Activated CD4-positive, CD25-positive, alpha-beta regulatory T cell treated with anti-CD3 and anti-CD28 coated beads, Interleukin-2, amount 50 U/mL, for 72 hours (primary cell): ENCODE results near the gene PDZRN4.
"Not testable (repeated sequence)": the region's sequence is repeated elsewhere in the genome, so short reads cannot be mapped to it uniquely, and the experiment has no call there.

ENCODE experiments used
- DNase-seq: peaks from one replicate; pipeline ENCODE4 v3.0.0; 2021

PDZRN4 gene

GRCh38 chr12:41220931-41221330, 32.8 kb downstream of the PDZRN4 start:
- no peak for DNase-seq

- no peak for DNase-seq
Measured at GRCh38 chr12:41221491-41221890, 33.4 kb downstream of the PDZRN4 start.

GRCh38 chr12:41223600-41223999, 35.5 kb downstream of the PDZRN4 start:
- no peak for DNase-seq

GRCh38 chr12:41224066-41224465, 35.9 kb downstream of the PDZRN4 start:
- DNase-seq = no peak

GRCh38 chr12:41225179-41225578, 37.1 kb downstream of the PDZRN4 start:
- no peak for DNase-seq

DNA sequence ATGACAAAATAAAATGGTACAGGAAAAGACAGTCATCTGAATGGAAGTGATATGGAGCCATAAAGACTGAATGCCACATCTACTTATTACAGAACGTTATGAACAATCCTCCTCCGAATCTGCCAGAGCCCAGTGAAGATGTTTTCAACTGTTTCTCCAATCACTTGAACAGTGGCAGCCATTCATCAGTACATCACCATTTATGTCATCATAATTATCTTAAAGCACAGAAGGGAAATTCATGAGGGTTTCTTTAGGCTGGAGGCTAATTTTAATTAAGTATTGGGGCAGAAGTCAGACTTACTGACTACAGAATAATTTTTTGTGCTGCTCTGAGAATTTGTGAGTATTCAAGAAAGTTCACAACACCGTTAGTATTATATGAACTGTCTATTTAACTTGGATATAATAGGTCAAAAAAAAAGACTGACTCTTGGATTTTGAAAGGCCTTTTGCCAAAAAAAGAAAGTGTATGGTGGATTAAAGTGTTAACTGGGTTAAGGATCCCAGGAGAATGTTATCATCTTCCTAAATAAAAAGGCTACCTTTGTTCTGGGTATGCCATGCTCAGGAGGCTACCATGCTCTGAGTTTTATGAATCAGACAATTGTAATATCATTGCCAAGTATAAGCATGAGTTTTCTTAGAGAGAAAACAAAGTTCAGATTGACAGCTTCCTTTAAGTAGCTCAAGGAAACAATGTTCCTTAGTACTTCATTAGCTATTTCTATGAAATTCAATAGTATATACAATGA, 40.1 kb downstream of the PDZRN4 start:
- DNase-seq = no peak

DNA sequence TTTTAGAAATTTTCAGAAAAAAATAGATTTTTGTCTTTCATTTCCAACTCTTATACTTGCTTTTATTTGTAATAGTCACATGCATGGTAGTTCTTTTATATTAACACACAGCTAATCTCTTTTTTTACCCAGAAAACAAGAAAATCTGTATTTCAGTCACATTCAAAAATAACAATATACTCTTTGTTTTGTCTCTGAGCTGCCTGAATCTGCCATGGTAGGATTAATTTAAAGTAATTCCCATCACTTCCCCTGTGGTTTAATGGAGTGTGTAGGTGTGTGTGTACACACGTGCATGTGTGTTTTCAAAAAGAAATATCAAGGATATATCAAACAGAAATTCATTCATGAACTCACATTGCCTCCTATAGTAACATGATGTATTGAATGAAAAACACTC, 42.6 kb downstream of the PDZRN4 start:
- no peak for DNase-seq

DNA sequence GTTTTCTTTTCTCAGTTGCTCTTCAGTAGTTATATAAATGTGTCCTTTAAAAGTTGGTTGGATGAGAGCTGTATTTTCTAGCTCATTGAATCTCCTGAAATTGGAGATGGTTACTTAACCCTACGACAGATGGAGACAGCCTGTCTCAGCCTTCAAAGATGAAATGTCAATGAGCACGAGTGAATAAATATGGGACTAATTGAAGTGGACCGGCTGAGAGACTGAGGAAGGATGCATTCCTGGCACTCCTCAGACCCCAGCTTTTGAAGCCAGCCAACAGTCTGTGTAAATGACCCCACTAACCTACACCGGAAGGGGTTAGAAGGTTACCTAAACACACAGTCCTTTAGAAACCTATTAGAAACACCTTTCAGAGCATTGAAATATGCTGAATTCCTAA, 46.6 kb downstream of the PDZRN4 start:
- no peak for DNase-seq

DNA sequence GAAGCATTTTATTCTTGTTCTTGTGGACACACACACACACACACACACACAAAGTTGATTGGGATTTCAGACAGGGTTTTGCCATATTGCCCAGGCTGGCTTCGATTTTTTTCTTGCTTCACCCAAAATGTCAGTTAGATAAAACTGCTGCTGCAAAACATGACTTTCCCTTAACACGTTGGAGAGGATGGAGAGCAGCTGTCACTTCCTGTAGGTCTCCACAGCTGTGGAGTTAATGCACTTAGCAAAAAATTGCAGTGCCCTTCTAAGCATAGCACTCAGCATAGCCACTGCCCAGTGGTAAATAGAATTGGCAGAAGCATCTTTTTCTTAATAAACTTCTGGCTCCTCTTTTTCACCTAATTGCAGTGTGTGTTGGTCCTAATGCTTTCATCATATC, 54.5 kb downstream of the PDZRN4 start:
- DNase-seq = no peak

DNA sequence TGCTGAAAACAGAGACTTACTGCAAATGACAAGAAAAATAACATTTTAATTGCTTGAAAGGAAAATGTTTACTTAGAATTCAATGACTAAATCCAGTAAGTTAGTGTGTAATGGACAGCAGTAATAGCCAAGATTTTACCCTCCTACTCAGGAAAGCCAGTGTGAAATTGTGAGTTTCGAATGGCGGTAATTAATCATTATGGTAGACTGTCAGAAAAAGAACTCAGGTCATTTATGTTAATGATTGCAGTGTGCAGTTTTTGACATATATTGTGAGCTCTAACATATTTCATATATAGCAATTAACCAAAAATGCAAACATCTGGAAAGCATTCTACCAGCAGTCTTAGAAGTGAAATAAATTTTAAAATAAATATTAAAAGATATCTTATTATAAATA, 60.3 kb downstream of the PDZRN4 start:
- DNase-seq = no peak

DNA sequence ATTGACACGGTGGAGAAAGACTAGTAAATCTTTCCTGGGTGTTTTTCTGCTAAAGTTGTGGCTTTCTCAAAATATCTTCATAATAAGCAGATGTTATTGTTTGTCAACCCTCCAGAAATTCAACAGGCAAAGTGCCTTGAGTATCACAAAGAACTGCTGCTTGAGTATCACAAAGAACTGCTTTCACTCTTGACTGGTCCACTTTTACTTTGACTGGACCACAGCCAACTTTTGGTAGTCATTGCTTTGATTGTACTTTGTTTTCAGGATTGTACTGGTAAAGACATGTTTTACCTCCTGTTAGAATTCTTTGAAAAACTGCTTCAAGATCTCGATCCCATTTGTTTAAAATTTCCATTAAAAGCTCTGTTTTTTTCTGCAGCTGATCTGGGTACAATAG, 62.6 kb downstream of the PDZRN4 start:
- DNase-seq = no peak

DNA sequence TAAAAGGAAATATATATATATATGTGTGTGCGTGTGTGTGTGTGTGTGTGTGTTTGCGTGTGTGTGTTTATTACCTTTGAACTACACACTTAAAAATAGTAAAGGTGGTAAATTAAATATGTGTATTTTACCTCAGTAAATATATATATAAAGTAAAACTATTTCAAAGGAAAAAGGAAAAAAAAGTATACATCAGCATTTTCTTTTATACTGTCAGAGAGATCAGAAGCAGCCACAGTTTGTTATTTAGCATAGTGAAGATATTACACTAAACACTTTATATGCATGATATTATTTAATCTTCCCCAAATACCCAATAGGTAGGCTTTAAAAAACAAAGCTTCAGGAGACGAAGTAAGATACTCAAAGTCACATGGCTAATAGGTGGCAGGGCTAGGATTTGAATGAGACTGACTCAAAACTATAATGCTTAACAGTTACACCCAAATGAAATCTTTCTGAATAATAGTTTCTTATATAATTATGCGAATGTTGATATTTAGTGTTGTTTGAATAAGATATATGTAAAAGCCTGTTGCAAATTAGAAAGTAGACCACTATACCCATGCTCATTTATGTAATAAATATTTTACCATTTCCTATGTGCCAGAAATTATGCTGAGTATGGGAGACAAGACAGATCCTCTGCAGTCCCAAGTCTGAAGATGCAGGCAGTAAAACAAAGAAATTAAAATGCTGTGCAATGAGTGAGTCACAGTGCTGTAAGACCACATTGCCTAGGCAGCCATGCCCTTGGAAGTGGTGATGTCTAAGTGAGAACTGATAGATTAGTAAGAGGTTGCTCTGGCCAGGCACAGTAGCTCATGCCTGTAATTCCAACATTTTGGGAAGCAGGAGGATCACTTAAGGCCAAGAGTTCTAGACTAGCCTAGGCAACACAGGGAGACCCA, 66.1 kb downstream of the PDZRN4 start:
- DNase-seq = no peak

- not testable (repeated sequence) for DNase-seq
Measured at GRCh38 chr12:41263196-41263595, 75.1 kb downstream of the PDZRN4 start.

DNA sequence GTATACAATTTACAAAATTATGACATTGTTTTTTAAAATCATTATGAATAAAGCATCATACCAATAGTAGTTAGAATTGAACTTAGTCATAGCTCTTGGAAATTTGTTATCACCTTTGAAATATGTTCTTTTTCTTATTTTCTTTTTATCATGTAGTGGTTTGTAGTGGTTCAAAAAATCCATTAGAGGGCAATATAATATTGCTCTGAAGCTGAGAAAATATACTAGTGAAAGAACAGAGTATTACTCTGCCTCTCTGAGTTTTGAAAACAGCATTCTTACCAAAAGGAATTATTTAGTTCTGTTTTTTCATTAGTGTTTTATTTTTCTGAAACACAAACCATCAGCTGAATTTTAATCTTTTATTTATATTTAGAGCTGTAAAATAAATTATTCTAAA, 76.2 kb downstream of the PDZRN4 start:
- DNase-seq = no peak

- no peak for DNase-seq
Measured at GRCh38 chr12:41269056-41269455, 80.9 kb downstream of the PDZRN4 start.

DNA sequence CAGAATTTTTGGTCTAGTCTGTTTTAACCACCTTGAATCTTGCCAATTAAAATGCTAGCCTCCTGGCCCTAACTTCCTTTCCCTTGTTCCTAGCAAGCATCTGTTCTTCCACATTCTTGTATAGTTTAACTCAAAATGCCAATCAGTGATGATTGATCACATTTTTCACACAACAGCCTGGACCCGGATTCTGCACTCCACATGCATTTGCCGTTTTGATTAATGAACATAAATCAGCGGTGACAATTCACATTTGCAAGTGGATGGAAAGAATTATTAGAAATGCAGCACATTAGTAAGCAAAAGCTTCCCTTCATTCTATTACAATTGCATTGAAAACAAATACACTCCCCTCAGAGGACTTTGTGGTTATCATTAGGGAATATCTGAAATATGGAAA, 83.4 kb downstream of the PDZRN4 start:
- no peak for DNase-seq

DNA sequence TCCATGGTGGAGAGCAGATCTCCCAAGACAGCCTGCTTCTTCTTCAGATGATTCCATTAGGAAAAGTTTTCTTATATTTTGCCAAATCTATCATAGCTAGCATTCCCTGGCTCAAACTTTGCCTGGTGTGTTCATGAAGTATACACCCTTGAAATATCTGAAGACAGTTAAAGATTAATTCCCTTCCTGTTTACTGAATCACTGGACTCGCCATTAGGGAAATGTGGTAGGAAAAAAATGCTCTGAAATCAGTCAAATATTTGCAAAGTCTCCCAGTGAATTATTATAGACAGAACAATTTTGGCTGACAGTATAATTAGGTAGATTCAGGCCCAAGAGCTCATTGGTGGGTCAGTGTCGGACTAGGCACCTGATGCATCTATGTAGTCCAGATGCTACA, 86.5 kb downstream of the PDZRN4 start:
- no peak for DNase-seq

- no peak for DNase-seq
Measured at GRCh38 chr12:41277100-41277945, 89.2 kb downstream of the PDZRN4 start.

GRCh38 chr12:41277946-41278267, 89.8 kb downstream of the PDZRN4 start:
- no peak for DNase-seq

- not testable (repeated sequence) for DNase-seq
Measured at GRCh38 chr12:41280341-41281095, 92.4 kb downstream of the PDZRN4 start.

GRCh38 chr12:41285470-41285869, 97.3 kb downstream of the PDZRN4 start:
- not testable (repeated sequence) for DNase-seq

DNA sequence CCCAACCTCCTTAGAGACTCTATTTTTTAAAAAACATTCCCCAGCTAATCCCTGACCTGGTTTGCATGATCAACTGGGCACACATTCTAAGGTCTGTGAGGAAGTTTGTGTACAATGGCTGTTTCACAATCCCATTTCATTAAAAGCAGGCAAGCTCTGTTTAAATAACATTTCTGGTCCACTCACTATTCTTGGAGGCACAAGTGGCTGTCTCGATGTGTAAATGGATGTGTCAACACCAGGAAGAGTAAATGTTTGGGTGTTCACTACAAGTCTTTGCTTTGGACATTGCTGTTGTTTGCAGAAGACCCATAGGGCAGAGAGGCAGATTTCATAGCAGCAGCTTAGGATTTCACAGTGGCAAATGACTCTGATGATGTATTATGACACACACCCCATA, 98.3 kb downstream of the PDZRN4 start:
- DNase-seq = no peak
